ENCODE results near the gene SFXN5.

GRCh38 chr2:72932805-72933204 lies 138.7 kb downstream of the SFXN5 start:
- no peak for TF ChIP-seq ZNF532 (CRISPR knock-in tag; IDR thresholded peaks at IDR 0.05; ENCODE audit: borderline replicate concordance)
- no peak for TF ChIP-seq ATF6 (CRISPR knock-in tag; IDR thresholded peaks at IDR 0.05)
- no peak for TF ChIP-seq NR1H2 (CRISPR knock-in tag; IDR thresholded peaks at IDR 0.05)
